Stimulated activated naive B cell treated with anti-CD40 and anti-IgM and Interleukin-4, amounts not matched to agents 10 μg/mL and 1 μg/mL and 100 μg/mL, for 72 hours (primary cell): ENCODE measurements around the gene LHX6.

Experiments
- ATAC-seq, 2 donors: fragments of 150-1000 bp; cut with Tn5 transposase; replicated peaks; 2 replicates each; pipeline ENCODE4 v1.10.0; 2021; ENCODE audit warnings: moderate library complexity in 1 of 2
- DNase-seq: peaks from one replicate; pipeline ENCODE4 v3.0.0; 2021
- H3K27ac Mint-ChIP-seq: one replicate; pipeline ENCODE4 v1.8.0; 2022; ENCODE audit warnings: mild to moderate bottlenecking, mixed read lengths
- H3K27me3 Mint-ChIP-seq, 2 donors: one replicate each; pipeline ENCODE4 v1.8.0; 2022; ENCODE audit warnings: mixed read lengths in 2 of 2
- H3K36me3 Mint-ChIP-seq, 2 donors: one replicate each; pipeline ENCODE4 v1.8.0; 2022; ENCODE audit warnings: mixed read lengths in 2 of 2, mild to moderate bottlenecking in 1 of 2
- H3K4me1 Mint-ChIP-seq, 2 donors: one replicate each; pipeline ENCODE4 v1.8.0; 2022; ENCODE audit warnings: mixed read lengths in 2 of 2, mild to moderate bottlenecking in 1 of 2
- H3K4me3 Mint-ChIP-seq, 2 donors: one replicate each; pipeline ENCODE4 v1.8.0; 2022; ENCODE audit warnings: mild to moderate bottlenecking in 2 of 2, mixed read lengths in 2 of 2, moderate library complexity in 1 of 2
- H3K9me3 Mint-ChIP-seq, 2 donors: one replicate each; pipeline ENCODE4 v1.8.0; 2022; ENCODE audit warnings: mixed read lengths in 2 of 2, mild to moderate bottlenecking in 1 of 2

LHX6 gene

GRCh38 chr9:122228568-122229484 lies at the start of gene LHX6:
LHX6 (minus strand) TSS chr9:122228957; CDS start chr9:122228740, 217 bp downstream.
- no peak within 1 kb of the TSS for H3K27ac Mint-ChIP-seq
- H3K4me1 Mint-ChIP-seq: peaks cover 0 to 5% of the 10 kb centered on the region in 2 donors
- H3K36me3 Mint-ChIP-seq: peaks cover 0 to 3% of the 10 kb centered on the region in 2 donors
- no peaks in the 10 kb centered on the region for H3K9me3 Mint-ChIP-seq
- ATAC-seq (peak in 1 of 2 donors; percentile 34), DNase-seq (no peak)
- peak within 1 kb of the TSS; percentile 65 to 79 for H3K4me3 Mint-ChIP-seq
- H3K27me3 Mint-ChIP-seq: peaks cover 31 to 38% of the 10 kb centered on the region in 2 donors

- peaks cover 3 to 4% of the 10 kb centered on the region in 2 donors for H3K9me3 Mint-ChIP-seq
- no peak overlapping the region for H3K4me3 Mint-ChIP-seq
- peaks cover 54 to 86% of the 10 kb centered on the region in 2 donors for H3K36me3 Mint-ChIP-seq
- H3K4me1 Mint-ChIP-seq: peaks cover 6 to 22% of the 10 kb centered on the region in 2 donors
- DNase-seq (no peak), ATAC-seq (no peak)
- H3K27me3 Mint-ChIP-seq: no peaks in the 10 kb centered on the region
- H3K27ac Mint-ChIP-seq: no peak overlapping the region
These were observed 48.6 kb upstream of the LHX6 start for GRCh38 chr9:122277285-122277897.

- Mint-ChIP-seq H3K9me3 (peaks cover 3 to 4% of the 10 kb centered on the region in 2 donors), H3K36me3 (peaks cover 55 to 79% of the 10 kb centered on the region in 2 donors), H3K27ac (no peak overlapping the region), H3K4me1 (peaks cover 6 to 26% of the 10 kb centered on the region in 2 donors), H3K27me3 (no peaks in the 10 kb centered on the region), H3K4me3 (no peak overlapping the region)
- DNase-seq (no peak), ATAC-seq (no peak)
These were observed 47.3 kb upstream of the LHX6 start for GRCh38 chr9:122276096-122276495.

DNA sequence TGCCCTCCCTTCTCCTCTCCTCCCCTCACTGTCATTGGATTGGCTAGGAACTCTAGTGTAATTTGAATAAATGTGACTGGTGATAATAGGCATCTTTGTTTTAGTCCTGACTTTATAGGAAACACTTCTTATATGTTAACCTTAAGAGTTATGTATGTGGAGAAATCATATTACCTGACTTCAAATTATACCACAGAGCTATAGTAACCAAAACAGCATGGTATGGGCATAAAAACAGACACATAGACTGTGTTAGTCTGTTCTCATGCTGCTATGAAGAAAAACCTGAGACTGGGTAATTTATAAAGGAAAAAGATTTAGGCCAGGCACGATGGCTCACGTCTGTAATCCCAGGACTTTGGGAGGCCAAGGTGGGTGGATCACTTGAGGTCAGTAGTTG lies 45.3 kb upstream of the LHX6 start:
- Mint-ChIP-seq H3K27me3 (no peaks in the 10 kb centered on the region), H3K36me3 (peaks cover 49 to 69% of the 10 kb centered on the region in 2 donors), H3K9me3 (peaks cover 3 to 4% of the 10 kb centered on the region in 2 donors), H3K4me1 (peaks cover 5 to 26% of the 10 kb centered on the region in 2 donors), H3K4me3 (no peak overlapping the region), H3K27ac (no peak overlapping the region)
- ATAC-seq (no peak), DNase-seq (no peak)

- Mint-ChIP-seq H3K4me1 (peaks cover 11 to 29% of the 10 kb centered on the region in 2 donors), H3K9me3 (no peaks in the 10 kb centered on the region), H3K27me3 (no peaks in the 10 kb centered on the region), H3K4me3 (no peak overlapping the region), H3K36me3 (peaks cover 19 to 30% of the 10 kb centered on the region in 2 donors), H3K27ac (peak overlapping the region; percentile 20)
- DNase-seq (no peak), ATAC-seq (no peak)
These were observed 39.5 kb upstream of the LHX6 start for GRCh38 chr9:122268041-122268814.

DNA sequence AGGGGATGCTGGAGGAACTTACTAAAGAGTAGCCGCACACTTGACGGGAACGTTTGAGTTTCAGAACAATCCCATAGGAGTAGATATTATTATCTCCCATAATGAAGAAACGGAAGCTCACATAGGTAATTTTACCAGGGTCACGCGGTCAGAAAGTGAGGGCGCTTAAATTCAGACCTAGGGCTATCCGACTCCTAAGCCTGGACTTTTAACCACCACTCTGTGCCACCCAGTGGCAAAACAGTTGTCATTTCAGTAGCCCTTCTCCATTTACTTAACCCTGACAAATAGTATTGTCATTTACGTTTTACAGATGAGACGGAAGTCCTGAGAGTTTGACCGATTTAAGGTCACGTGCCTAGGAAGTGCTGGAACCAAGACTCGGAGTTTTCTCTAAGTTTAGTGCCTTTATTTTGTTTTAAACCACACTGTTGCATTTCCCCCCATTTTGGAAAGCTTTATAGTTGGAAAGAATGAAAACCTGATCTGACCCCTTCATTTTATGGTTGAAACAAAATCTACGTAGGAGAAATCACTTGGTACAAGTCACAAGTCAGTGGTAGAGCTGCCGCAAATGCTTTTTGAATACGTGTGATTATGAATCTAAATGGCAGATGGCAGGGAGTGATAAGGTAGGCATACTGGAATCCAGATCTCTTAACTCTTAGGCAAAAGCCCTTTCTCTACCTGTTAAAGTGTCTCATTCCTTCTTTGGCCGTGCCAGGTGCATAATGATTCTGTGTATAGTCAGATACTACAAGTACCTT lies 36.6 kb upstream of the LHX6 start:
- Mint-ChIP-seq H3K27me3 (no peaks in the 10 kb centered on the region), H3K36me3 (peaks cover 11 to 26% of the 10 kb centered on the region in 2 donors), H3K4me1 (peaks cover 22 to 41% of the 10 kb centered on the region in 2 donors), H3K9me3 (no peaks in the 10 kb centered on the region), H3K4me3 (peak overlapping the region; percentile 98 to 99), H3K27ac (peak overlapping the region; percentile 100)
- ATAC-seq (peak; percentile 73 to 77), DNase-seq (peak; percentile 31)

GRCh38 chr9:122264360-122265148 lies 35.8 kb upstream of the LHX6 start, which contains the start of the genes MRRF and RBM18:
MRRF (plus strand) TSS chr9:122264882; CDS start chr9:122270892, 6,010 bp downstream.
RBM18 (minus strand) TSS chr9:122264840; CDS start chr9:122261492, 3,348 bp downstream.
- no peaks in the 10 kb centered on the region for H3K9me3 Mint-ChIP-seq
- ATAC-seq (peak; percentile 84 to 93), DNase-seq (peak; percentile 92)
- peak within 1 kb of the TSS; percentile 98 to 99 for H3K4me3 Mint-ChIP-seq
- H3K27ac Mint-ChIP-seq: peak within 1 kb of the TSS; percentile 100
- peaks cover 11 to 26% of the 10 kb centered on the region in 2 donors for H3K36me3 Mint-ChIP-seq
- H3K27me3 Mint-ChIP-seq: no peaks in the 10 kb centered on the region
- H3K4me1 Mint-ChIP-seq: peaks cover 22 to 43% of the 10 kb centered on the region in 2 donors

GRCh38 chr9:122263699-122264349 lies 35.1 kb upstream of the LHX6 start:
- Mint-ChIP-seq H3K36me3 (peaks cover 14 to 30% of the 10 kb centered on the region in 2 donors), H3K4me3 (peak overlapping the region; percentile 98 to 99), H3K27me3 (no peaks in the 10 kb centered on the region), H3K4me1 (peaks cover 22 to 51% of the 10 kb centered on the region in 2 donors), H3K9me3 (no peaks in the 10 kb centered on the region), H3K27ac (peak overlapping the region; percentile 100)
- DNase-seq (no peak), ATAC-seq (no peak)

DNA sequence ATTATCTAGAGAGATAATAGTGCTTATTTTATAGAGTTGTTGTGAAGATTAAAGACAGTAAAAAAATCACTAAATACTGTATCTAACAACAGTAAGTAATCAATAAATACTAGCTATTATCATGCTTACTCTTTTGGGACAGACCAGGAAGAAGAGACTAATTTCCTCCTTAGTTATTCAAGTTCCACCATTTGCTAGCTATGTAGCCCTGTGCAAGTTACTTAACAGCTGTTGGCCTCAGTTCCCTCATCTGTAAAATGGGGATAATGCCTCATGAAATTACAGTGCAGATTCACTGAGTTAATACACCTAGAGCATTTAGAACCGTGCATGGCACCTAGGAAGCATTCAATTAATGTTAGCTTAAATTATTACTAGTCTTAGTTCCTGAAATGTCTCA lies 33.3 kb upstream of the LHX6 start:
- no peaks in the 10 kb centered on the region for H3K27me3 Mint-ChIP-seq
- H3K36me3 Mint-ChIP-seq: peaks cover 17 to 38% of the 10 kb centered on the region in 2 donors
- DNase-seq (no peak), ATAC-seq (no peak)
- H3K9me3 Mint-ChIP-seq: no peaks in the 10 kb centered on the region
- H3K27ac Mint-ChIP-seq: peak overlapping the region; percentile 57
- no peak overlapping the region for H3K4me3 Mint-ChIP-seq
- peaks cover 22 to 55% of the 10 kb centered on the region in 2 donors for H3K4me1 Mint-ChIP-seq

- no peak overlapping the region for H3K27ac Mint-ChIP-seq
These were observed 32.7 kb upstream of the LHX6 start for GRCh38 chr9:122261469-122261881.

GRCh38 chr9:122258886-122259415 lies 30.2 kb upstream of the LHX6 start:
- peaks cover 18 to 42% of the 10 kb centered on the region in 2 donors for H3K36me3 Mint-ChIP-seq
- ATAC-seq (no peak), DNase-seq (no peak)
- no peak overlapping the region for H3K27ac Mint-ChIP-seq
- H3K9me3 Mint-ChIP-seq: no peaks in the 10 kb centered on the region
- H3K27me3 Mint-ChIP-seq: no peaks in the 10 kb centered on the region
- H3K4me3 Mint-ChIP-seq: no peak overlapping the region
- peaks cover 19 to 43% of the 10 kb centered on the region in 2 donors for H3K4me1 Mint-ChIP-seq

More at GRCh38 chr9:122261469-122261881, 32.7 kb upstream of the LHX6 start:
- no peak for DNase-seq
- H3K9me3 Mint-ChIP-seq: no peaks in the 10 kb centered on the region
- ATAC-seq: no peak
- peaks cover 22 to 55% of the 10 kb centered on the region in 2 donors for H3K4me1 Mint-ChIP-seq
- peaks cover 17 to 38% of the 10 kb centered on the region in 2 donors for H3K36me3 Mint-ChIP-seq
- no peaks in the 10 kb centered on the region for H3K27me3 Mint-ChIP-seq
- H3K4me3 Mint-ChIP-seq: no peak overlapping the region

DNA sequence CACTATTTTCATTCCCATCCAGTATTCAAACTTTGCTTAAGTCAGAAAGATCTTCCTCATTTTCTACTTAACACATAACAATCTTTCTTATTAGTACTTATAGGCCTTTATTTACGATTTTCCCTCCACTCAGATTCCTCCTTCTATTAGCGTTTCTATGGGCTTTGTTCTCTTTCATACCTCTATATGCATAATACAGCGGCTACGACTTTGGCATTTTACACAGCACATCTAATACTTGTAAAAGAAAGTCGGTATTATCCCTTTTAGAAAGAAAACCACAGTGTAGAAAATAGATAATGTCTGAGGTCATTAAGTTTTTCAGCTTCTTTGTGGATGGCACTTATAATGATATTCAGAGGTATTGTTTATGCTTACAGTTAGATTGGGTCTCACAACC lies 27.4 kb upstream of the LHX6 start:
- Mint-ChIP-seq H3K27me3 (no peaks in the 10 kb centered on the region), H3K27ac (no peak overlapping the region), H3K9me3 (no peaks in the 10 kb centered on the region), H3K36me3 (peaks cover 23 to 47% of the 10 kb centered on the region in 2 donors), H3K4me1 (peaks cover 3 to 17% of the 10 kb centered on the region in 2 donors), H3K4me3 (no peak overlapping the region)
- no peak for ATAC-seq
- no peak for DNase-seq
